ENCODE measurements around the gene KISS1R.
"Not testable (repeated sequence)": the region's sequence is repeated elsewhere in the genome, so short reads cannot be mapped to it uniquely, and the experiment has no call there.

The KISS1R gene

DNA sequence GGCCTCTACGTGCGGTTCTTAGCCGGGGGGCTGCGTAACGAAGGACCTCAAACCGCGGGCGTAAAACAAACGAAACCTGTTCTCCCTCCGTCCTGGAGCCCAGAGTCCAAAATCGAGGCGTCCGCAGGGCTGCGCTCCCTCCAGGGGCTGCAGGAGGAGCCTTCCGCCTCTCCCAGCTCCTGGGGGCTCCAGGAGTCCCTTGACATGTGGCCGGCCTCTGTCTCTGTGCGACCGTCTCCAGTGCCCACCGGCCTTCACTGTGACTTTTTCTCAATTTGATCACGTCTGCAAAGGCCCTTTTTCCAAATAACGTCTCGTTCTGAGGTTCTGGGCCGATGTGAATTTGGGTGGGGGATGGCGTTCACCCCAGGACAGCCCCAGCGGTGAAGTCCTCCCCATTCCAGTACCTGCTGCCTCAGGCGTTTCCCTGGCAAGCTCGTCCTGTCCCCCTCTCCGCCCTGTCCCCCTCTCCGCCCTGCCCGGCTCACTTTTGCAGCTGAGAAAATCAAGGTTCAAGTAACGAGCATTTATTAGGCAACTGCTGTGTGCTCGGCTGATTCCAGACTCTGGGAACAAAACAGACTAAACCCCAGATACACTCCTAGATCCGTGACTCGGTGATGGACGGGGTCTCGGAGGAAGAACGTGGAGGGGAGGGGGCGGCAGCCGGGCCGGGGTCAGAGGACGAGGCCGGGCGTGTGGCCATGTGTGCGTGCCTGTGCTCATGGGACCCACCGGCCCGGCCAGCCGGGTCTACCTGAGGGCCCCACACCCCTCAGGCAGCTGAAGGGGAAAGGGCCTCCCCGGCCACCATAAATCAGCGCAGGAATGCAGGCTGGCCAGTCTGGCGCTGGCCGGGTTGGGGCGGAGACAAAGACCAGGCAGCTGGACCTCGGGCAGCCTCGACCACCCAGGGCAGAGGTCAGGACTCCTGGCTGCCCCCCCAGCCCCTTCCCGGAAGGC lies 39.0 kb downstream of the KISS1R start:
- no peak overlapping the region for H3K4me3 ChIP-seq (ENCODE audit: low read length)
- peaks cover 22% of the 10 kb centered on the region for H3K4me1 ChIP-seq (ENCODE audit: control insufficient read depth, insufficient read depth, low read length)
- peak overlapping the region; percentile 21 for H3K4me2 ChIP-seq (ENCODE audit: low read length)
- H3K27me3 ChIP-seq (ENCODE audit: control insufficient read depth, insufficient read depth, low read length), result no peaks in the 10 kb centered on the region
- no peaks in the 10 kb centered on the region for H3K36me3 ChIP-seq (ENCODE audit: insufficient read depth, low read length)
- H3K9ac ChIP-seq (ENCODE audit: low read depth, low read length), result no peak overlapping the region
- H3K9me3 ChIP-seq (replicated peaks; ENCODE audit: low read length), result no peaks in the 10 kb centered on the region

DNA sequence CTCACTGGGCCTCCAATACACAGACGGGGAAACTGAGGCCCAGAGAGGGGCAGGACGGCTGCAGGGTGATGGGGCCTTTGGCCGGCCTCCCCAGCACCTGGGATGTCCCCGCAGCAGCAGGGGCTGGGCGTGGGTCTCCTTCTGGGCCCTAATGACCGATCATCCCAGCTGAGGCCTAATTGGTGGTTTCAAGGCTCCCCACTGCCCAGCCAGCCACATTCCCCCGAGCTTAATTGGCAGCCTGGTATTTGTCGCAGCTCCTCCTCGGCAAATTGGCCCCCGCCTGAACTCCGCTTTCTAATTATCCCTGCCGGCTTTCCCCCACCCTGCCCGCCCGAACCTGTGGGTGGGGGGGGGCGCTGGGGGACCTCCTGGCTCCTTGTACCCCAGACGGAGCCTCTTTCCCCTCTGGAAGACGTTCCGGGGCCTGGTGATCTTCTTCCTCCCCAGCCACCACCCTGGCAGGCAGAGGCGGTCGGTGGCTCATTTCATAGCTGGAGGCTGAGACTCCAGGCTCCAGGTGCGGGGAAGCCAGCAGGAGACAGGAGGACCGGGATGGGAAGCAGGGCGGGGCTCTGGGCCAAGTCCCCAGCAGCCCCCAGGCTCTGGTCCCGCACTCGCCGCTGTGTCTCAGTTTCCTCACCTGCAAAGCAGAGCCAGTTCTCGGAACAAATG lies 39.8 kb downstream of the KISS1R start:
- no peak overlapping the region for H3K9ac ChIP-seq (ENCODE audit: low read depth, low read length)
- H3K4me3 ChIP-seq (ENCODE audit: low read length), result no peak overlapping the region
- H3K36me3 ChIP-seq (ENCODE audit: insufficient read depth, low read length), result no peaks in the 10 kb centered on the region

DNA sequence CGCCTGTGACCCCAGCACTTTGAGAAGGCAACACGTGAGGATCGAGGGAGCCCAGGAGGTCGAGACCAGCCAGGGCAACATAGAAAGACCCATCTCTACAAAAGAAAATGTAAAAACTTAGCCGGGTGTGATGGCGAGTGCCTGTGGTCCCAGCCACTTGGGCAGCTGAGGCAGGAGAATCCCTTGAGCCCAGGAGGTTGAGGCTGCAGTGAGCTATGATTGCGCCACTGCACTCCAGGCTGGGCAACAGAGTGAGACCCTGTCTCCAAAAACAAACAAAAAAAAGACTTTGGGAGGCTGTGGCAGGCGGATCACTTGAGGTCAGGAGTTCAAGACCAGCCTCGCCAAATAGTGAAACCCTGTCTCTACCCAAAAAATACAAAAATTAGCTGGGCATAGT lies 40.4 kb downstream of the KISS1R start:
- H3K9ac ChIP-seq (ENCODE audit: low read depth, low read length); H3K36me3 ChIP-seq (ENCODE audit: insufficient read depth, low read length); H3K27me3 ChIP-seq (ENCODE audit: control insufficient read depth, insufficient read depth, low read length); H3K4me2 ChIP-seq (ENCODE audit: low read length); H3K9me3 ChIP-seq (replicated peaks; ENCODE audit: low read length); H3K4me3 ChIP-seq (ENCODE audit: low read length): not testable (repeated sequence)
- H3K4me1 ChIP-seq (ENCODE audit: control insufficient read depth, insufficient read depth, low read length), result peaks cover 19% of the 10 kb centered on the region

More for the DNA sequence above, 39.8 kb downstream of the KISS1R start:
- H3K27me3 ChIP-seq (ENCODE audit: control insufficient read depth, insufficient read depth, low read length), result no peaks in the 10 kb centered on the region
- no peaks in the 10 kb centered on the region for H3K9me3 ChIP-seq (replicated peaks; ENCODE audit: low read length)
- H3K4me2 ChIP-seq (ENCODE audit: low read length), result peak overlapping the region; percentile 21
- peaks cover 16% of the 10 kb centered on the region for H3K4me1 ChIP-seq (ENCODE audit: control insufficient read depth, insufficient read depth, low read length)

DNA sequence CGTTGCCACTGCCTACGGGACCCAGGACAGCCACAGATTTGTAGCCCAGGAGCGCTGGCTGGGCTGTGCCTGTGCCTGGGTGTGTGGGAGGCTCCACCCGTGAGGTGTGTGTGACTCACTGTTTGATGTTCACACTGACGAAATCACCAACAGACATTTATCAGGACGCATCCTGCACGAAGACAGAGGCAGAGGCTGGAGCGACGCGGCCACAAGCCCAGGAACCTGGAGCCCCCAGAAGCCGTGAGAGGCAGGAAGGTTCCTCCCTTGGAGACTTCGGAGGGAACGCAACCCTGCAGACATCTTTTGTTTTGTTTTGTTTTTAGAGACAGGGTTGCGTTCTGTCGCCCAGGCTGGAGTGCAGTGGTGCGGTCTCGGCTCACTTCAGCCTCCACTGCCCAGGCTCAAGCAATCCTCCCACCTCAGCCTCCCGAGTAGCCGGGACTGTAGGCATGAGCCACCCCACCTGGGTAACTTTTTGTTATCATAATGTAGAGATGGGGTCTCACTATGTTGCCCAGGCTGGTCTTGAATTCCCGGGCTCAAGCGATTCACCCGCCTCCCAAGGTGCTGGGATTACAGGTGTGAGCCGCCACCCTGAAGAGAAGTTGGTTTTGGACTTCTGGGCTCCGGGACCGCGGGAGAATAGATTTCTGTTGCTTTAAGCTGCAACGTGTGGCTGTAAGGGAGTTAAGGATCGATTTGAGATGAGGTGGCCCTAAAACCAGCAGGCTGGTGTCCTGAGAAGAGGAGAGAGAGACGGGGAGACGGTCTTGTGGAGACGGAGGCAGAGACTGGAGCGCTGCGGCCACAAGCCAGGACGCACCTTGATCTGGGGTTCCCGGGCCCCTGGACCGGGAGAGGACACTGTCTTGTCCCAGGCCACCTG lies 42.1 kb downstream of the KISS1R start:
- Histone ChIP-seq H3K4me2 (ENCODE audit: low read length) (no peak overlapping the region), H3K4me3 (ENCODE audit: low read length) (no peak overlapping the region), H3K36me3 (ENCODE audit: insufficient read depth, low read length) (peaks cover 2% of the 10 kb centered on the region), H3K27me3 (ENCODE audit: control insufficient read depth, insufficient read depth, low read length) (no peaks in the 10 kb centered on the region), H3K9me3 (replicated peaks; ENCODE audit: low read length) (no peaks in the 10 kb centered on the region), H3K9ac (ENCODE audit: low read depth, low read length) (no peak overlapping the region), H3K4me1 (ENCODE audit: control insufficient read depth, insufficient read depth, low read length) (peaks cover 24% of the 10 kb centered on the region)

DNA sequence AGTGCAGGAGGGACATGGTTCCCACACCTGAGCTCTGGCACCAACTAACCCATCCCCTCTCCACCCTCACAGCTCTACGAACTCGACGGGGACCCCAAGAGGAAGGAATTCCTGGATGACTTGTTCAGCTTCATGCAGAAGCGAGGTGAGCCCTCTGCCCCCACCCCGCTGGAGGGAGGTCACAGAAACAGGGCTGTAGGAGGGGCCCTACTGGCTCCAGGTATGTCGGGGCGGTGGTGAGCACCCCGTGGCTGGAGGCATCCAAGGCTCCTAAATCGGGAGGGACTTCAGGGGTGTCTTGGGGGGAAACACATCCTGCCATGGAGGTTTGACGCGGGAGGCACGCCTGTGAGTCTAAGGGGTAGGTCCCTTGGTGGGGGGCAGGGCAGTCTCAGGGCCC lies 42.9 kb downstream of the KISS1R start:
- peaks cover 9% of the 10 kb centered on the region for H3K36me3 ChIP-seq (ENCODE audit: insufficient read depth, low read length)
- H3K9ac ChIP-seq (ENCODE audit: low read depth, low read length), result no peak overlapping the region
- H3K4me1 ChIP-seq (ENCODE audit: control insufficient read depth, insufficient read depth, low read length), result peaks cover 24% of the 10 kb centered on the region

DNA sequence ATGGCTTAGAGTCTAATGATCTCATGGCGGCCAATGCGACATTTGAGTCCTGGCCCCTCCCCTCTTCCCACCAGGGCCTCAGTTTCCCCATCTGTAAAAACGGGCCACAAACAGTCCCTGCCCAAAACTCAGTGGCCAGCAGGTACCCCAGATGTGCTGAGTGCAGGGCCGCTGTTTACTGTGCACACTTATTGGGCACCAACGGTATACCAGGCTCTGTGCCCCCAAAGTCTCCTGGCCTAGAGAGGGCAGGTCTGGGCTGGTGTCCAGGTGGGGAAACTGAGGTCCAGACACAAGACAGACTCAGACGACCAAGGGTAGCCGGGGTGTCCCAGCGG lies 43.4 kb downstream of the KISS1R start:
- no peak overlapping the region for H3K4me2 ChIP-seq (ENCODE audit: low read length)
- H3K27me3 ChIP-seq (ENCODE audit: control insufficient read depth, insufficient read depth, low read length), result no peaks in the 10 kb centered on the region
- H3K4me1 ChIP-seq (ENCODE audit: control insufficient read depth, insufficient read depth, low read length), result peaks cover 24% of the 10 kb centered on the region
- no peak overlapping the region for H3K9ac ChIP-seq (ENCODE audit: low read depth, low read length)
- H3K4me3 ChIP-seq (ENCODE audit: low read length), result no peak overlapping the region
- H3K36me3 ChIP-seq (ENCODE audit: insufficient read depth, low read length), result peaks cover 15% of the 10 kb centered on the region
- H3K9me3 ChIP-seq (replicated peaks; ENCODE audit: low read length), result no peaks in the 10 kb centered on the region

More for the DNA sequence above, 42.9 kb downstream of the KISS1R start:
- Histone ChIP-seq H3K27me3 (ENCODE audit: control insufficient read depth, insufficient read depth, low read length) (no peaks in the 10 kb centered on the region), H3K4me2 (ENCODE audit: low read length) (no peak overlapping the region), H3K9me3 (replicated peaks; ENCODE audit: low read length) (no peaks in the 10 kb centered on the region), H3K4me3 (ENCODE audit: low read length) (no peak overlapping the region)

DNA sequence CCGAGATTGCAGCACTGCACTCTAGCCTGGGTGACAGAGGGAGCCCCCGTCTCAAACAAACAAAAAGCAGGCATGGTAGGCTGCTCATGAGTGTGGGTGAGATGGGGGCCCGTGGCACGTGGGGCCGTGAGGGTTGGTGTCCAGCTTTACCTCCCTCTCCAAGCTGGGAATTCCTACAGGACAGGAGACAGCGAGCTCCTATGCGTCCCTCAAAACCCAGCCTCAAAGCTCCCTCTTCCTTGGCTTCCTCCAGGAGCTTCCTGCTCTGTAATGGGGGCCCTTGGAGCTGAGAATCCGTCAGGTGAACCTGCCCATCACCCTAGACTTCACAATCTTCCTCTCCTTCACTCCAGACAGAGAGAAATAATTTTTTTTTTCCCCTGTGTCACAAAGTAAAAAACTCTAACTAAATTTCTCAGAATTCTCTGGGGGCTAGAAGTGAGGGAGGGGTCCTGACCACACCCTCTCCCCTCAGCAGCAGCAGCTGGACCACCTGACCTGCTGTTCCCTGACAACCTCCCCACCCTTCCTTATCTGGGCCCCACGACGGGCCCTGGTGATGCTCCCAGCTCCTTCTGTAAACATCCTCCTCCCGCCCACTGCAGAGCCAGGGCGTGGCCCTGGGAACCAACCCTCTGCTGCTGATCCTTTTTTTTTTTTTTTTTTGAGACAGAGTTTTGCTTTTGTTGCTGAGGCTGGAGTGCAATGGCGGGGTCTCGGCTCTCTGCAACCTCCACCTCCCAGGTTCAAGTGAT lies 44.9 kb downstream of the KISS1R start:
- Histone ChIP-seq H3K4me2 (ENCODE audit: low read length) (no peak overlapping the region), H3K9ac (ENCODE audit: low read depth, low read length) (no peak overlapping the region), H3K36me3 (ENCODE audit: insufficient read depth, low read length) (peaks cover 20% of the 10 kb centered on the region), H3K9me3 (replicated peaks; ENCODE audit: low read length) (no peaks in the 10 kb centered on the region), H3K4me1 (ENCODE audit: control insufficient read depth, insufficient read depth, low read length) (peaks cover 18% of the 10 kb centered on the region), H3K27me3 (ENCODE audit: control insufficient read depth, insufficient read depth, low read length) (no peaks in the 10 kb centered on the region), H3K4me3 (ENCODE audit: low read length) (no peak overlapping the region)

DNA sequence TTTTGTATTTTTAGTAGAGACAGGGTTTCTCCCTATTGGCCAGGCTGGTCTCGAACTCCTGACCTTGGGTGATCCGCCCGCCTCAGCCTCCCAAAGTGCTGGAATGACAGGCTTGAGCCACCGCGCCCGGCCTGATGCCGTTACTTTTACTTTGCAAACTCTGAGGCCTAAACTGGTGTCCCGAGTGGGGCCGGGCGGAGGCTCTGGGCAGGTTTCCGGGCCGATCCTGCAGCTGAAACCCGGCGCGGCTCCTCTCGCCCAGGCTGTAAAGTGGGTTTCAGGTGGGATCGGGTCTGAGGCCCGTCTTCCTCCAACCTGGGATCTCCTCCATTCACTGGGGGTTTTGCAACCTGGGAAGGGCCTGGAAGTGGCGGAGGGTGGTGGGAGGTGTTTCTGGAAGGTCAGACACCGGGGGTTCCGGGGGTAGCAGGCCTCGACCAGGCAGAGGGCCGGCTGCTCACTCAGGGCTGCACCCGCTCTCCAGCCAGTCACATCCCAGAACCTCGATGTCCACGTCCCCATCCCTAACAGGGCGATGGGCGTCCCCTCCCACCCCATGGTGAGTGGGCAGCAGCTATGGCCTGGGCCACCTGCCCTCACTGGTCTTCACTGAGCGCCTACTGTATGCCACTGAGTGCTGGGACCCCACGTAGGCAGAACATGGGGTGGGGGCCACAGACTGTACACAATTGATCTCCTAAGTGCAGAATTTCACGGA lies 45.7 kb downstream of the KISS1R start:
- H3K9me3 ChIP-seq (replicated peaks; ENCODE audit: low read length), result no peaks in the 10 kb centered on the region
- no peak overlapping the region for H3K4me2 ChIP-seq (ENCODE audit: low read length)
- peaks cover 15% of the 10 kb centered on the region for H3K4me1 ChIP-seq (ENCODE audit: control insufficient read depth, insufficient read depth, low read length)
- H3K27me3 ChIP-seq (ENCODE audit: control insufficient read depth, insufficient read depth, low read length), result no peaks in the 10 kb centered on the region
- H3K9ac ChIP-seq (ENCODE audit: low read depth, low read length), result no peak overlapping the region
- peaks cover 20% of the 10 kb centered on the region for H3K36me3 ChIP-seq (ENCODE audit: insufficient read depth, low read length)
- no peak overlapping the region for H3K4me3 ChIP-seq (ENCODE audit: low read length)

DNA sequence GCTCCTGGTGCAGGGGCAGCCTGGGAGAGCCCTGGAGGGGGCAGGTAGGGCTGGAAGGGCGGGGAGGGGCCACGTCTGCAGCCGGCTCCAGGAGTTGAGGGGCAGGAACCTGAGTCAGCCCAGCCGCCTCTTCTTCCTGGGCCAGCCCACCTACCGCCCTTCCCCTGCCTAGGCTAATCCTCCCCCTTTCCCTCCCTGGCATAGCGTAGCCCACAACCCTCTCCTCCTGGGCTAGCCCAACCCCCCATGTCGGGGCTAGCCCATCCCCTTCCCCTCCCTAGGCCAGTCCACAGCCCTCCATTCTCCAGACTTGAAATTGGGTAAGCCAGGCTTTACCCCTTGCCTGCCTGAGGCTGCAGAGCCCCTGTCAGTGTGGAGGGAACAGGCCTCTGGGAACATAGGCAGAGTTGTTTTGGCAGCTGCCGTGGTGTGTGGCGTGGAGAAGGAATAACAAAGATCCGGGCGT lies 46.4 kb downstream of the KISS1R start:
- Histone ChIP-seq H3K9ac (ENCODE audit: low read depth, low read length) (no peak overlapping the region), H3K27me3 (ENCODE audit: control insufficient read depth, insufficient read depth, low read length) (no peaks in the 10 kb centered on the region), H3K9me3 (replicated peaks; ENCODE audit: low read length) (no peaks in the 10 kb centered on the region), H3K36me3 (ENCODE audit: insufficient read depth, low read length) (peaks cover 24% of the 10 kb centered on the region), H3K4me1 (ENCODE audit: control insufficient read depth, insufficient read depth, low read length) (peaks cover 15% of the 10 kb centered on the region), H3K4me2 (ENCODE audit: low read length) (no peak overlapping the region), H3K4me3 (ENCODE audit: low read length) (no peak overlapping the region)

DNA sequence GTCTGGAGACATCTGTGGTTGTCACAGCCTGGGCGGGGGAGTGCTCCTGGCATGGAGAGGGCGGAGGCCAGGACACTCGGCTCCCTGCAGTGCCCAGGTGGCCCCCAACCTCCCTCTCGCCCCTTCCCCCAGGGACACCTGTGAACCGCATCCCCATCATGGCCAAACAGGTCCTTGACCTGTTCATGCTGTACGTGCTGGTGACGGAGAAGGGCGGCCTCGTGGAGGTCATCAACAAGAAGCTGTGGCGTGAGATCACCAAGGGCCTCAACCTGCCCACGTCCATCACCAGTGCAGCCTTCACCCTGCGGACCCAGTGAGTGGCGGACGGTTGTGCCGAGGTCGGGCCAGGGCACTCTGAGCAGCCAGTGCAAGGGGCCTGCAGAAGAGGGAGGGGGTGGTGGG lies 47.0 kb downstream of the KISS1R start:
- Histone ChIP-seq H3K4me3 (ENCODE audit: low read length) (no peak overlapping the region), H3K9me3 (replicated peaks; ENCODE audit: low read length) (no peaks in the 10 kb centered on the region), H3K9ac (ENCODE audit: low read depth, low read length) (no peak overlapping the region), H3K36me3 (ENCODE audit: insufficient read depth, low read length) (peaks cover 28% of the 10 kb centered on the region), H3K4me2 (ENCODE audit: low read length) (no peak overlapping the region), H3K4me1 (ENCODE audit: control insufficient read depth, insufficient read depth, low read length) (peaks cover 15% of the 10 kb centered on the region), H3K27me3 (ENCODE audit: control insufficient read depth, insufficient read depth, low read length) (no peaks in the 10 kb centered on the region)

All from skeletal muscle satellite cell (primary cell).